OCI-M2 (cell line): ENCODE measurements around the gene SLC8A1.

ENCODE experiments used
- DNase-seq: peaks from one replicate; lab custom pipeline; 2025; ENCODE audit not compliant: unreplicated experiment; lab: John Stamatoyannopoulos, UW

The SLC8A1 gene

GRCh38 chr2:40164736-40165508 is 287.0 kb downstream of the SLC8A1 start:
- no peak for DNase-seq

GRCh38 chr2:40161986-40162385 is 289.9 kb downstream of the SLC8A1 start:
- no peak for DNase-seq

- no peak for DNase-seq
These were observed 291.1 kb downstream of the SLC8A1 start for GRCh38 chr2:40160751-40161218.

- DNase-seq = no peak
These were observed 292.6 kb downstream of the SLC8A1 start for GRCh38 chr2:40159333-40159732.

- DNase-seq = no peak
These were observed 293.1 kb downstream of the SLC8A1 start for GRCh38 chr2:40158781-40159180.

GRCh38 chr2:40155728-40156127 is 296.2 kb downstream of the SLC8A1 start:
- no peak for DNase-seq

- no peak for DNase-seq
These were observed 301.6 kb downstream of the SLC8A1 start for GRCh38 chr2:40150266-40150665.

- DNase-seq = no peak
These were observed 303.6 kb downstream of the SLC8A1 start for GRCh38 chr2:40148334-40148733.

GRCh38 chr2:40147360-40147759 is 304.5 kb downstream of the SLC8A1 start:
- DNase-seq = no peak

GRCh38 chr2:40144022-40144421 is 307.9 kb downstream of the SLC8A1 start:
- DNase-seq = no peak

- no peak for DNase-seq
These were observed 313.6 kb downstream of the SLC8A1 start for GRCh38 chr2:40138314-40138713.

- no peak for DNase-seq
These were observed 320.7 kb downstream of the SLC8A1 start for GRCh38 chr2:40131081-40131704.

GRCh38 chr2:40130251-40130994 is 321.5 kb downstream of the SLC8A1 start:
- no peak for DNase-seq

GRCh38 chr2:40129725-40130124 is 322.2 kb downstream of the SLC8A1 start:
- DNase-seq = no peak

- no peak for DNase-seq
These were observed 323.1 kb downstream of the SLC8A1 start for GRCh38 chr2:40128796-40129195.

GRCh38 chr2:40127890-40128557 is 323.9 kb downstream of the SLC8A1 start:
- no peak for DNase-seq

- DNase-seq = no peak
These were observed 324.7 kb downstream of the SLC8A1 start for GRCh38 chr2:40127146-40127545.

GRCh38 chr2:40126006-40126405 is 325.9 kb downstream of the SLC8A1 start:
- no peak for DNase-seq

- no peak for DNase-seq
These were observed 328.1 kb downstream of the SLC8A1 start for GRCh38 chr2:40123746-40124145.

GRCh38 chr2:40123326-40123725 is 328.6 kb downstream of the SLC8A1 start:
- no peak for DNase-seq

- DNase-seq = no peak
These were observed 330.9 kb downstream of the SLC8A1 start for GRCh38 chr2:40120957-40121356.
